ENCODE measurements around the gene DDX51.

- TF ChIP-seq ZFX (IDR thresholded peaks at IDR 0.05), result no peak
- TF ChIP-seq, protein P1, sequence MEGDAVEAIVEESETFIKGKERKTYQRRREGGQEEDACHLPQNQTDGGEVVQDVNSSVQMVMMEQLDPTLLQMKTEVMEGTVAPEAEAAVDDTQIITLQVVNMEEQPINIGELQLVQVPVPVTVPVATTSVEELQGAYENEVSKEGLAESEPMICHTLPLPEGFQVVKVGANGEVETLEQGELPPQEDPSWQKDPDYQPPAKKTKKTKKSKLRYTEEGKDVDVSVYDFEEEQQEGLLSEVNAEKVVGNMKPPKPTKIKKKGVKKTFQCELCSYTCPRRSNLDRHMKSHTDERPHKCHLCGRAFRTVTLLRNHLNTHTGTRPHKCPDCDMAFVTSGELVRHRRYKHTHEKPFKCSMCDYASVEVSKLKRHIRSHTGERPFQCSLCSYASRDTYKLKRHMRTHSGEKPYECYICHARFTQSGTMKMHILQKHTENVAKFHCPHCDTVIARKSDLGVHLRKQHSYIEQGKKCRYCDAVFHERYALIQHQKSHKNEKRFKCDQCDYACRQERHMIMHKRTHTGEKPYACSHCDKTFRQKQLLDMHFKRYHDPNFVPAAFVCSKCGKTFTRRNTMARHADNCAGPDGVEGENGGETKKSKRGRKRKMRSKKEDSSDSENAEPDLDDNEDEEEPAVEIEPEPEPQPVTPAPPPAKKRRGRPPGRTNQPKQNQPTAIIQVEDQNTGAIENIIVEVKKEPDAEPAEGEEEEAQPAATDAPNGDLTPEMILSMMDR (conservative IDR thresholded peaks at IDR 0.05), result no peak
Measured at GRCh38 chr12:132139912-132140311, 4.2 kb downstream of the DDX51 start.
